DND-41 (cell line): ENCODE results near the gene STARD3.

Experiments used
- ATAC-seq: fragments of 200-7000 bp; cut with Tn5 transposase; 3 replicates; pipeline ENCODE4 v1.9.1; 2021; ENCODE audit warnings: low read depth; ENCODE audit not compliant: insufficient read depth
- DNase-seq: peaks from one replicate; pipeline ENCODE4 v3.0.0-alpha.2; 2020
- H2AFZ ChIP-seq: 2 replicates; pipeline ENCODE4 v1.6.0; 2012; ENCODE audit warnings: low read depth, low read length
- H3K27ac ChIP-seq: 2 replicates; pipeline ENCODE4 v1.5.1; 2012; ENCODE audit warnings: low read length, inconsistent platforms
- H3K27me3 ChIP-seq: fragments of 200-600 bp; sonication (generic); 2 replicates; pipeline ENCODE4 v1.6.0; 2012; ENCODE audit warnings: low read length, mild to moderate bottlenecking, inconsistent platforms; ENCODE audit not compliant: insufficient read depth, poor library complexity
- H3K36me3 ChIP-seq: 2 replicates; pipeline ENCODE4 v1.5.1; 2012; ENCODE audit warnings: low read length, inconsistent platforms; ENCODE audit not compliant: insufficient read depth
- H3K4me1 ChIP-seq: 2 replicates; pipeline ENCODE4 v1.5.1; 2012; ENCODE audit warnings: mild to moderate bottlenecking, low read length; ENCODE audit not compliant: insufficient read depth
- H3K4me2 ChIP-seq: 2 replicates; pipeline ENCODE4 v1.6.0; 2012; ENCODE audit warnings: mild to moderate bottlenecking, moderate library complexity, low read length, inconsistent platforms; ENCODE audit not compliant: insufficient read depth
- H3K4me3 ChIP-seq, 2 experiments: fragments of 200-600 bp in 1 of 2; shearing (Covaris generic) in 1 of 2; 2 replicates each; pipeline ENCODE4 v1.5.1; 2012 to 2016; ENCODE audit warnings: inconsistent platforms in 2 of 2, low read length in 2 of 2, mild to moderate bottlenecking in 2 of 2, low read depth in 1 of 2, moderate library complexity in 1 of 2
- H3K79me2 ChIP-seq: 2 replicates; pipeline ENCODE4 v1.6.0; 2012; ENCODE audit warnings: low read length, inconsistent platforms; ENCODE audit not compliant: insufficient read depth
- H3K9ac ChIP-seq: 2 replicates; pipeline ENCODE4 v1.6.0; 2012; ENCODE audit warnings: low read depth, mild to moderate bottlenecking, inconsistent platforms, low read length, moderate library complexity
- H3K9me3 ChIP-seq: 2 replicates; pipeline ENCODE4 v1.5.1; 2012; ENCODE audit warnings: low read length, moderate library complexity, mild to moderate bottlenecking, inconsistent platforms; ENCODE audit not compliant: insufficient read depth, severe bottlenecking
- H4K20me1 ChIP-seq: 2 replicates; pipeline ENCODE4 v1.6.0; 2012; ENCODE audit warnings: low read length; ENCODE audit not compliant: insufficient read depth
- CTCF ChIP-seq: IDR thresholded peaks from 2 replicates; pipeline ENCODE4 v1.5.1; 2012; ENCODE audit warnings: borderline replicate concordance, low read length, moderate library complexity, mild to moderate bottlenecking; ENCODE audit not compliant: poor library complexity, severe bottlenecking; ENCODE audit errors: extremely low read depth
- EZH2 ChIP-seq: IDR thresholded peaks from 3 replicates; pipeline ENCODE4 v1.6.1; 2012; ENCODE audit warnings: borderline replicate concordance, low read depth, mild to moderate bottlenecking, moderate library complexity, low read length, inconsistent platforms; ENCODE audit not compliant: severe bottlenecking

STARD3 gene

GRCh38 chr17:39676198-39676819 is 39.4 kb downstream of the STARD3 start:
- H3K27me3 ChIP-seq, result no peaks in the 10 kb centered on the region
- H3K4me2 ChIP-seq, result no peak overlapping the region
- no peak for ATAC-seq
- 0 out of 2 replicates have a peak, but pooled peaks cover 5% of the 10 kb centered on the region for H3K36me3 ChIP-seq
- no peaks in the 10 kb centered on the region for H3K79me2 ChIP-seq
- H4K20me1 ChIP-seq, result 0 out of 2 replicates have a peak, but pooled peaks cover 3% of the 10 kb centered on the region
- H3K27ac ChIP-seq, result no peak overlapping the region
- H2AFZ ChIP-seq, result no peak overlapping the region
- H3K9ac ChIP-seq, result no peak overlapping the region
- H3K4me1 ChIP-seq, result peaks cover 10% of the 10 kb centered on the region
- H3K9me3 ChIP-seq, result no peaks in the 10 kb centered on the region
- TF ChIP-seq CTCF, result no peak
- peak; percentile 21 for DNase-seq
- H3K4me3 ChIP-seq, result no peak overlapping the region

- Histone ChIP-seq H3K4me1 (peaks cover 10% of the 10 kb centered on the region), H3K9ac (no peak overlapping the region), H3K9me3 (no peaks in the 10 kb centered on the region), H3K27ac (no peak overlapping the region), H3K79me2 (no peaks in the 10 kb centered on the region), H3K27me3 (no peaks in the 10 kb centered on the region), H2AFZ (no peak overlapping the region), H4K20me1 (0 out of 2 replicates have a peak, but pooled peaks cover 3% of the 10 kb centered on the region), H3K4me2 (no peak overlapping the region), H3K4me3 (no peak overlapping the region), H3K36me3 (0 out of 2 replicates have a peak, but pooled peaks cover 5% of the 10 kb centered on the region)
- DNase-seq (no peak), ATAC-seq (no peak)
- TF ChIP-seq EZH2 (no peak), CTCF (no peak)
Measured at GRCh38 chr17:39677072-39677471, 40.1 kb downstream of the STARD3 start.

GRCh38 chr17:39677542-39678339 is 40.8 kb downstream of the STARD3 start:
- 0 out of 2 replicates have a peak, but pooled peaks cover 5% of the 10 kb centered on the region for H3K36me3 ChIP-seq
- H3K27me3 ChIP-seq, result no peaks in the 10 kb centered on the region
- no peaks in the 10 kb centered on the region for H3K9me3 ChIP-seq
- no peak overlapping the region for H3K4me2 ChIP-seq
- H3K27ac ChIP-seq, result no peak overlapping the region
- H3K4me1 ChIP-seq, result peaks cover 10% of the 10 kb centered on the region
- no peak for ATAC-seq
- H2AFZ ChIP-seq, result no peak overlapping the region
- H3K9ac ChIP-seq, result no peak overlapping the region
- 0 out of 2 replicates have a peak, but pooled peaks cover 3% of the 10 kb centered on the region for H4K20me1 ChIP-seq
- no peak overlapping the region for H3K4me3 ChIP-seq
- no peak for TF ChIP-seq EZH2
- DNase-seq, result no peak
- no peaks in the 10 kb centered on the region for H3K79me2 ChIP-seq

GRCh38 chr17:39678340-39679116 is 41.6 kb downstream of the STARD3 start:
- no peak overlapping the region for H3K4me3 ChIP-seq
- DNase-seq (no peak), ATAC-seq (no peak)
- H2AFZ ChIP-seq, result no peak overlapping the region
- H3K4me2 ChIP-seq, result no peak overlapping the region
- H3K9ac ChIP-seq, result no peak overlapping the region
- H3K27me3 ChIP-seq, result no peaks in the 10 kb centered on the region
- no peaks in the 10 kb centered on the region for H3K9me3 ChIP-seq
- no peak for TF ChIP-seq EZH2
- no peak for TF ChIP-seq CTCF
- H3K27ac ChIP-seq, result no peak overlapping the region
- peaks cover 11% of the 10 kb centered on the region; the same call in 1 of the 2 replicates for H3K36me3 ChIP-seq
- H4K20me1 ChIP-seq, result no peaks in the 10 kb centered on the region
- H3K79me2 ChIP-seq, result no peaks in the 10 kb centered on the region
- peaks cover 10% of the 10 kb centered on the region for H3K4me1 ChIP-seq
